GM12864 (cell line): ENCODE data around the gene ZNF101.

ENCODE experiments used
- DNase-seq: peaks from one replicate; pipeline ENCODE4 v3.0.0-alpha.2; 2011; ENCODE audit warnings: low read depth
- H3K4me3 ChIP-seq: 2 replicates; pipeline ENCODE4 v1.5.1; 2011; ENCODE audit warnings: mild to moderate bottlenecking, low read depth, low read length, control low read depth
- TF ChIP-seq, protein P1 (sequence below): IDR thresholded peaks from 2 replicates; pipeline ENCODE4 v1.5.1; 2011; ENCODE audit warnings: low read depth, mild to moderate bottlenecking, moderate library complexity, low read length, control low read depth, inconsistent platforms; ENCODE audit errors: missing control alignments

The ZNF101 gene

GRCh38 chr19:19655051-19655594 lies 13.5 kb upstream of the ZNF101 start:
- no peak overlapping the region for H3K4me3 ChIP-seq
- TF ChIP-seq, protein P1, sequence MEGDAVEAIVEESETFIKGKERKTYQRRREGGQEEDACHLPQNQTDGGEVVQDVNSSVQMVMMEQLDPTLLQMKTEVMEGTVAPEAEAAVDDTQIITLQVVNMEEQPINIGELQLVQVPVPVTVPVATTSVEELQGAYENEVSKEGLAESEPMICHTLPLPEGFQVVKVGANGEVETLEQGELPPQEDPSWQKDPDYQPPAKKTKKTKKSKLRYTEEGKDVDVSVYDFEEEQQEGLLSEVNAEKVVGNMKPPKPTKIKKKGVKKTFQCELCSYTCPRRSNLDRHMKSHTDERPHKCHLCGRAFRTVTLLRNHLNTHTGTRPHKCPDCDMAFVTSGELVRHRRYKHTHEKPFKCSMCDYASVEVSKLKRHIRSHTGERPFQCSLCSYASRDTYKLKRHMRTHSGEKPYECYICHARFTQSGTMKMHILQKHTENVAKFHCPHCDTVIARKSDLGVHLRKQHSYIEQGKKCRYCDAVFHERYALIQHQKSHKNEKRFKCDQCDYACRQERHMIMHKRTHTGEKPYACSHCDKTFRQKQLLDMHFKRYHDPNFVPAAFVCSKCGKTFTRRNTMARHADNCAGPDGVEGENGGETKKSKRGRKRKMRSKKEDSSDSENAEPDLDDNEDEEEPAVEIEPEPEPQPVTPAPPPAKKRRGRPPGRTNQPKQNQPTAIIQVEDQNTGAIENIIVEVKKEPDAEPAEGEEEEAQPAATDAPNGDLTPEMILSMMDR: no peak
- no peak for DNase-seq

DNA sequence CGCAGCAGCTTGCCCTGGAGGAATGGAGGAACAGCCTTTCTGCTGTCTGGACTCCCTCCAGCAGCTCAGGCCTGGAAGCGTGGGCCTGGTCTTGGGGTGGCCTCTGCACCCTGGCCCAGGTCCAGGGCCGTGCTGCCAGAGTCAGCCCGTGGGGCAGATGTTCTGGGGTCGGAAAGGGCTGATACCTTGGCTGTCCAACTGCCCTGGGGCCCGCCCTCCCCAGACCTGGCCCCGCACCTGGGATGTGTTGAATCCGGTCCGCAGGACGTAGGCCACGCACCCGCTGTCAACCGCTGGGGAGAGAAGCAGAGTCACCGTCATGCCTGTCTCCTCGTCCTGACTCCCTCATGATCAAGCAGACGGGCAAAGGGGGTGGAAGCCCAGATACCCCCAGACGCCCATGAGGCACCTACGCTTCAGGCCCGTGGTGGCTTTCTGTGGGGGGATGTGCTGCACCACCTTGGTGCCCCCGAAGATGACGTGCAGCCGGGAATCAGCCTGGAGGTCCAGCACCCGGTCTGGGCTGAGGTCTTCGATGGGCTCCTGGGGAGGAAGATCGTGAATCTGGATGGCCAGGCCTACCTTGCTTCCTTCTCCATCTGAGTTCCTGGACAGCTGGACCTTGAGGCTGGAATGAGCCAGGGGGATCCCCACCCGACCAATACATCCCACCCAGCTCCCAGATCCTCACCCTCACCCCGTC lies 12.8 kb upstream of the ZNF101 start:
- H3K4me3 ChIP-seq: no peak overlapping the region
- DNase-seq: no peak
- TF ChIP-seq, protein P1: no peak

DNA sequence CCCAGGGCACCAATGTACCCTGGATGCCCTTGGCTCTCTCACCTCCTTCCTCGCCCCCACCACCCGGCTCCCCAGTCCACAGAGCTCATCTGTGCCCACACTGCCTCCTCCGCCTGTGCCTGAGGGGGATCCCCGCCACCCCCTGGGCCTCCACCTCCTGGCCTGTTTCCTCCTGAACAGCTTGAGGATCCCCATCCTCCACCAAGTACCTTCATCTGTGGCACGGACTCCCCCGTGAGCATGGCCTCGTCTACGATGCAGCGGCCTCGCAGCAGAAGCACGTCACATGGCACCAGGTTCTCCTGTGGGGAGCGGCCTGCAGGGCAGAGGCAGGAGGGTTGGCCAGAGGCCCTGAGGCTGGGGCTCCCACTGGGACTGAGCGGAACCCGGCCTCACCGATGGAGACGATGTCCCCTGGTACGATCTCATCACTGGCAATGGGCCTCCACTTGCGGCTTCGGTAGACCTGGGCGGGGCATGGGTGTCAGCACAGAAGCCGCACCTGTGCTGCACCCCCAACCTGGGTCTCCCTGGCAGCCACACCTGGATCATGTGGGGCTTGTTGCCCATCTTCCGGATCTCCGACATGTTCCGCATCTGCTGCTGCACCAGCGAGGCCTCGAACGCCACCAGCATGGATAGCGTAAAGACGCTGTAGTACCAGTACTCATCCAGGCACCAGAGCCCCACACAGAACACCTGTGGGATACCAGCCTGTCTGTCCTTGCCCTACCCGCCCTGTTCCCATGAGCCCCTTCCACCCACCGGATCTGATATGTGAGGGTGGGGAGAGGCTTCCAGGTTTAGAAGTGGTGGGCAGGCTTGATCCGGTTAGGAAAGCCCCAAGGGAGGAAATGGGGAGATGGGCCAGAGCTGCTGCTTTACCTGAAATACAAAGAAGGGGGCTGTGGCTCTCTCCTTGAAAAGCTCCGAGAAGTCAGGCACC lies 11.9 kb upstream of the ZNF101 start:
- TF ChIP-seq, protein P1: no peak
- DNase-seq: no peak
- H3K4me3 ChIP-seq: no peak overlapping the region

GRCh38 chr19:19657397-19657783 lies 11.2 kb upstream of the ZNF101 start:
- TF ChIP-seq, protein P1: no peak
- no peak for DNase-seq

DNA sequence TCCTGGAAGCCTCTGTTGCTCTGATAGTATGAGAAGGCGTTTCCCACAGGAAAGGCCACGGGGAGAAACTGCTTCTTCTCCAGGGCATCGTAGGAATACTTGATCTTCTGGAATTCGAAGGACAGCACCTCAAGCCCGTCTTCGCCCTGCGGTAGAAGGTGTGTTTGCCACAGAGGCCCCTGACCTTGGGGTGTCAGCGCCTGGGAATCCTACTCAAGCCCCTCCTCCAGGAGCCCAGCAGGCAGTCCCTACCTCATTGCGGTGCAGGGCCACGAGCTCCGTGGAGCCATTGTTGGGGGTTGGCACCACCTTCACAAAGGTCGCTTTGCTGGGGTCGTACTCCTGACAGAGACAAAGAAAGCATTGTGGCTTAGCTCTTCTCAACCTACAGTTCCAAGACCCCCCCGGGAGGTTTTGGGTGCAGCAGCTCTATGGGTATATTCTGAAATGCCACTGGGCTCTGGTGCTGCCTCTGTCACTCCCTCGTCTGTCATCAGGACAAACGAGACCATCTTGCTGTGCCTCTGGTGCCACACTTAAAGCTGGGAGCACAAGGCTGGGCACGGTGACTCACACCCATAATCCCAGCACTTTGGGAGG lies 8.9 kb upstream of the ZNF101 start:
- DNase-seq: no peak

More at GRCh38 chr19:19657397-19657783, 11.2 kb upstream of the ZNF101 start:
- no peak overlapping the region for H3K4me3 ChIP-seq

DNA sequence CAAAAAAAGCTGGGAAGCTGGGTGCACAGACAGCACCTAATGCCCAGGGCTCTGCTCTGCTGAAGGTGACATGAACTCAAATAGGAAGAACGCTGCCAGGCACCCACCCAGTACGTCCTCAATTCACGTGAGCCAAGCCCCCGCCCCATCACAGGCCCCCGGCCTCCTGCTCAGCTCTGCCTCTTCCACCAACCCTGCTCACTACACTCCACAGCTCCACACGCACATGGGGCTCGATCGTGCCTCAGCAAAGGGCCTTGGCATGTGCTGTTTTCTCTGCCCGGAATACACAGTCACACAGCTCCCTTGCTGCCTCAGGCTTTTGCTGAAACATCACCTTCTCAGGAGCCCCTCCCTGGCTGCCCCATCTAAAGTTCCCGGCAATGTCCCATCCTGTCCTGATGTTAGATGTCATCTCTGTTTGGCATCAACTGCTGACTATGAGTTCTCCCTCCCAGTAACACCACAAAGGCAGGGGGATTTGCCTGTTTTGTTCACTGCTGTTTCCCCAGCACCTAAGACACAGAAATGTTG lies 7.4 kb upstream of the ZNF101 start:
- H3K4me3 ChIP-seq: peak overlapping the region; percentile 99
- TF ChIP-seq, protein P1: no peak

More for the DNA sequence above, 8.9 kb upstream of the ZNF101 start:
- no peak overlapping the region for H3K4me3 ChIP-seq
- TF ChIP-seq, protein P1: no peak

More for the DNA sequence above, 7.4 kb upstream of the ZNF101 start:
- no peak for DNase-seq
